GM18861 (cell line): ENCODE results near the gene HOXD4.

Experiments used
- ATAC-seq: cut with Tn5 transposase; IDR thresholded peaks from one replicate; pipeline ENCODE4 v1.9.1; 2021; ENCODE audit not compliant: unreplicated experiment

Gene HOXD4

GRCh38 chr2:176126929-176127773 lies 24.2 kb upstream of the HOXD4 start:
- no peak for ATAC-seq

GRCh38 chr2:176127774-176128072 lies 23.6 kb upstream of the HOXD4 start:
- no peak for ATAC-seq

GRCh38 chr2:176128172-176128981 lies 23.0 kb upstream of the HOXD4 start:
- ATAC-seq, result no peak

GRCh38 chr2:176128982-176129796 lies 22.2 kb upstream of the HOXD4 start, which contains the start of gene HOXD8:
Gene HOXD8, plus strand, starts transcription at chr2:176129705. Its CDS starts 662 bp downstream, at chr2:176130367.
- ATAC-seq, result no peak

- no peak for ATAC-seq
Measured at GRCh38 chr2:176129813-176130146, 21.6 kb upstream of the HOXD4 start.

GRCh38 chr2:176130147-176130956 lies 21.0 kb upstream of the HOXD4 start:
- no peak for ATAC-seq

GRCh38 chr2:176130957-176131847 lies 20.1 kb upstream of the HOXD4 start:
- ATAC-seq, result no peak

GRCh38 chr2:176131848-176132158 lies 19.5 kb upstream of the HOXD4 start:
- ATAC-seq, result no peak

GRCh38 chr2:176132205-176133171 lies 18.9 kb upstream of the HOXD4 start:
- ATAC-seq, result no peak

- no peak for ATAC-seq
Measured at GRCh38 chr2:176133389-176133788, 18.0 kb upstream of the HOXD4 start.

GRCh38 chr2:176134035-176134434 lies 17.3 kb upstream of the HOXD4 start:
- no peak for ATAC-seq

- ATAC-seq, result no peak
Measured at GRCh38 chr2:176135035-176135440, 16.3 kb upstream of the HOXD4 start.

GRCh38 chr2:176136374-176137251 lies 14.7 kb upstream of the HOXD4 start:
- no peak for ATAC-seq

- ATAC-seq, result no peak
Measured at GRCh38 chr2:176137252-176137580, 14.1 kb upstream of the HOXD4 start.

GRCh38 chr2:176137906-176138305 lies 13.4 kb upstream of the HOXD4 start:
- no peak for ATAC-seq

- ATAC-seq, result no peak
Measured at GRCh38 chr2:176138526-176138922, 12.8 kb upstream of the HOXD4 start.

GRCh38 chr2:176138923-176139660 lies 12.3 kb upstream of the HOXD4 start:
- ATAC-seq, result no peak
